Measurements from ENCODE around the gene RBBP6. TPM values are rescaled to one million over a fixed set of nuclear protein-coding genes. Genes with fewer than 3 reads are reported as not detected.

RBBP6 gene
- polyA plus RNA-seq, 10 donors = 30.7 to 54.3 (median 40.9) TPM

DNA sequence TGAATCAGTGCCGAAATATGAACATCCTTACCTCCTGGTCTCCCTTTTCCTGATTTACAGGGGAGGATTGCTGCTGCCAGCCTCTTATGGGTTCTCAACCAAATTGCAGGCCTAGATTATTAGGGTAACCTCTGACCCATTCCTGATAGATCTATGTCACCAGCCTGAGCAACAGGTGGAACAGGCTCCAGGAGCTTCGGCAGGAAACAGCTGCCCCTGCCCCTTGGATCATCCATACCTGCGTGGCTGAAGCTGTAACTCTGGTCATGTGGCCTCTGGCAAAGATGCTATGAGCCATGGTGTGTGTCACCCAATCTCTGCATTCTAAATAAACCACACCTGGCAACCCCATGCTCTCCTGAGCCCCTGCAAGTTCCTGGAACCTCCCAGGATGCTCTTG, 18.4 kb upstream of the RBBP6 start:
- DNase-seq = no peak

DNA sequence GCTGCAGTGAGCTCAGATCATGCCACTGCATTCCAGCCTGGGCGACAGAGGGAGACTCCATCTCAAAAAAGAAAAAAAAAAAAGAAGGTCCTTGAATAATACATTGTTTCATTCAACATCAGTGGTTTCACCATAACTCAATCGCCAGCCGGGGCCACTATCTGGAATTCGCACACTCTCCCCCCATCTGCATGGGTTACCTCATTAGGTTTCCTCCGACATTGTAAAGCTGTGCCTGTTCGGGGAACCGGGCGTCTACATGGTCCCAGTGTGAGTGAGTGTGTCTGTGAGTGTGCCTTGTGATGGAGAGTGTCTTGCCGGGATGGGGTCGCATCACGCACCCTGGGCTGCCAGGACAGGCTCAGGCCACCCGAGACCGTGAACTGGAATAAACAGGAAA, 16.6 kb upstream of the RBBP6 start:
- DNase-seq = no peak

DNA sequence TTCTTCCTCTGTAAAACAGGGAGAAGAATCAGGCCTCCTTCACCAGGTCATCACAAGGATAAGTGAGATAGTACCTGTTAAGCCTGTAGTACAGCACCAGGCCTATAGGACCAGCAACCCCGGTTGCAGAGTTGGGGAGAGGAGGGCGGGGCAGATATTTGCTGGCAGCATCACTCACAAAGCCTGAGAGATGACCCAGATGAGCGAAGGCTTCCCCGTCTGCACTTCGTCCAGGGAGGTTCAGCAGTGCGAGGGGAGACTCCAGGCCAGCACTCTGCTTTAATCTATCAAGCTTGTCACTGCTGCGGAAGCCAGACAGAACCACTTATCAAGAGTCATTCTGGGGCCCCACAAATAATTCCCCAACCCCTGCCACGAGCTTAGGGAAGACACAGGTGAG, 15.8 kb upstream of the RBBP6 start:
- DNase-seq = no peak

DNA sequence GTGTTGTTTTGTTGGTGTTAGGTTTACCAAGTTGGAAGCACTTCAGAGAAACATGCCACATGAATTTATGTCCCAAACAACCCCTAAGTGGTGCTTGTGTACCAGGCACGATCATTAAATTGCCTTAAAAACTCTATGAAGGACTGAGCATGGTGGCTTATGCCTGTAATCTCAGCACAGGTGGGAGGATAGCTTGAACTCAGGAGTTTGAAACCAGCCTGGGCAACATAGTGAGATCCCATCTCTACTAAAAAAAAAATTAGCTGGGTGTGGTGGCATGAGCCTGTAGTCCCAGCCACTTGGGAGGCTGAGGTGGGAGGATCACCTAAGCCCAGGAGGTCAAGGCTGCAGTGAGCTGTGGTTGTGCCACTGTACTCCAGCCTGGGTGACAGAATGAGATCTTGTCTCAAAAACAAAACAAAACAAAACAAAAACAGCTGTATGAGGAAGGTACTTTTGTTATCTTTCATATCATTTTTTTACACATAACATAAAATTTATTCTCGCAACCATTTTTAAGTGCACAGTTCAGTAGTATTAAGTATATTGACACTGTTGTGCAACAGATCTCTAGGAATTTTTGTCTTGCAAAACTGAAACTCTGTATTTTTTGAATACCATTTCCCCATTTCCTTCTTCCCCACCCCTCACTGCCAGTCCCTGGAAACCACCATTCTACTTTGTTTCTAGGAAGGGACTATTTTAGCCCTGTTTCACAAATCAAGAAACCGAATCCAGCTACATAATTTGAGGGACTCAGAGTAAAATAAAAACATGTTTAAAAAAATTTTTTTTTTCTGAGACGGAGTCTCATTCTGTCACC, 14.3 kb upstream of the RBBP6 start:
- no peak for DNase-seq

DNA sequence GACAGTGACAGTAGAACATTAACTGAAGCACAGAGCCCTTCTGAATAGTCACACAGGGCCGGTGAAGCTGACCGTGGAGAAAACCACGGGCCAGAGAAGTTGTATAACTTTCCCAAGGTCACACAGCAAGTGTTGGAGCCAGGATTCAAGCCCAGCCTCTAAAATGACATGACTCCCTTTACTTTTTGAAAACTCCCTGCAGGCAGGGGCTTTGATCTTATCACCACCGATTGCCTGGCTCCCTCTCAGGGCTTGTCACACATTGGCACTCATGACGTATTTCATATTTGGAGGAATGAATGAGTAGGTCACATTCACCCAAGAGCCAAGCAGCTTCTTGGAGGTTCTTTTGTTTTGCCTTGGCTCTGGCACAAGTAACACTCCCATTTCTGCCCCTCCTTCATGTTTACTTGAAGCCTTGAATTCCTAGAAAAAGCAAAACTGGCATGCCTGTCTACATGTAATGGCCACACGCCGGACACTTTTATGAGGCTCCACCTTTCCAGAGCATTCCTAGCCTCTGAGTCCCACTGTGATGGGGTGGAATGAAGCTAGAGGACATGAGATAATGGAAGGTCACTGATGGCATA, 13.3 kb upstream of the RBBP6 start:
- no peak for DNase-seq

DNA sequence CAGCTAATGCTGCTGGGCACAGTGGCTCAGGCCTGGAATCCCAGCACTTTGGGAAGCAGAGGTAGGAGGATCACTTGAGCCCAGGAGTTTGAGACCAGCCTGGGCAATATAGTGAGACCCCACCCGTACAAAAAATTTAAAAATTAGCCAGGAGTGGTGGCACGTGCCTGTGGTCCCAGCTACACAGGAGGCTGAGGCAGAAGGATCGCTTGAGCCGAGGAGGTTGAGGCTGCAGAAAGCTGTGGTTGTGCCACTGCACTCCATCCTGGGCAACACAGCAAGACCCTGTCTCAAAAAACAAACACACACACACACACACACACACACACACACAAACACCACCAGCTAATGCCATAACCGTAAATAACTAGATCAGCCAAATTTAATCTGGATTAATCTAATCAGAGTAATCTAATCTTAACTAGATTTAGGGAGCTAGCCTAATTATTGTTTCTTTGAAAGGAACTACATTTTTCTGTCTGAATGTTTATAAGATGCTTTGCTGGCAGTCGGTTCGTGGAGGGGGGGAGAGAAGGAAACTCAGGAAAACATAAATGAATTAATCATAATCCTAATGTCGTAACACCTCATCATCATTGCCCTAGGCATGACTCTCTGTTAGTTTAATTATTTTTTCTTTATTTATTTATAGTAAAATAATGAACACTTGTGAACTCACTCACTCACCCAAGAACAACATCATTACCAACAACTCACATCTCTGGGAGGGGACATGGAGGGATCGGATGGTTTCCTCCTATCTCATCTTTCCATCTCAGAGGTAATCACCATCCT, 12.5 kb upstream of the RBBP6 start:
- no peak for DNase-seq

DNA sequence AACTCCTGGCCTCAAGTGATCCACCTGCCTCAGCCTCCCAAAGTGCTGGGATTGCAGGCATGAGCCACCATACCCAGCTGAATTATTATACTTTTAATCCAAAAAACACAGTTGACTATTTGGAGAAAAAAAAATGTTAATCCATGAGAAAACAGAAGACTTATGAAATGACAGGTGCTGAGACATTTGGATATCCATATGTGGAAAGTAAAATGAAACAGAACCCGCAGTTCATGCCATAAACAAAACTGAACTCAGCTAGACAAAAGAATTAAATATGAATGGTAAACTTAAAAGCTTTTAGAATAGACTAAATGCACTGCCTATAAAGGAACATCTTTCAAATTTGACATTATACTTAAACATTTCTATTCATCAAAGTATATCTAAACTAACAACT, 8.2 kb upstream of the RBBP6 start:
- DNase-seq = no peak

DNA sequence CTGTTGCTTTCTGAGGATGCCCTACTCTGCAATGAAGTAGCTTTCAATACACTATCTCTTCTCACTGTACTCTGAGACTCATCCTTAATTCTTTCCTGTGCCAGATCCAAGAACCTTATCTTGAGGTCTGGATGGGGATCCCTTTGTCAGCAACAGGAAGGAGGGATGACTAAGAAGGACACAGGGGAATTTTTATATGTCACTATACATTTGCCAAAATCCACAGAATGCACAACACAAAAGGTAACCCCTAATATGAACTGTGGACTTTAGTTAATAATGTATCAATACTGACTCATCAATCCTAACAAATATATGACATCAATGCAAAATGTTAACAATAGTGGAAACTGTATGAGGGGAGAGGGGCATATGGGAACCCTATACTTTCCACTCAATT, 4.7 kb upstream of the RBBP6 start:
- DNase-seq = no peak

DNA sequence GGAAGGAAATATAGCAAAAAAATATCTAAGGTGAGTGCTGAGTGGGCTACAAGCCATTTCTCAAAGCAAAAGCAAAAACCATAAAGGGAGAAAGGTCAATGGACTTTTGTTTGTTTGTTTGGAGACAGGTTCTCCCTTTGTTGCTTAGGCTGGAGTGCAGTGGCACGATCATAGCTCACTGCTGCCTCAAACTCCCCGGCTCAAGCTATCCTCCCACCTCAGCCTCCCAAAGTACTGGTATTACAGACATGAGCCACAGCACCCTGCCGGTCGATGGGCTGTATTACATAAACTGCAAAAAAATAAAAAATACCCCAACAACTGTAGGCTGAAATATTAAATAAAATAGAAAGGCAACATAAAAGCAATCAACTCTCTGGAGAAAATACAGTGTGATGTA, 3.5 kb upstream of the RBBP6 start:
- DNase-seq = no peak

DNA sequence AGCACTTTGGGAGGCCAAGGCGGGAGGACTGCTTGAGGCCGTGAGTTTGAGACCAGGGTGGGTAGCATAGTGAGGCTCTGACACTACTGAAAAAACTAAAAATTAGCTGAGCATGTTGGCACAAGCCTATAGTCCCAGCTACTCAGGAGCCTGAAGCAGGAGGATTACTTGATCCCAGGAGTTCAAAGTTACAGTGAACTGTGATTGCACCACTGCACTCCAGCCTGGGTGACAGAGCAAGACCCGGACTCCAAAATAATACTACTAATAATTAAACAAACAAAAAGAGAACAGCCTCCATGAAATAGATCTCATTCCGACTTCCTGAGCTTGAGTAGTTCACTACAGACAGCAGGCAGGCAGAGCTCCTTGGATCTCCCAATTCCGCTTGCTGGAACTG, 2.7 kb upstream of the RBBP6 start:
- no peak for DNase-seq

DNA sequence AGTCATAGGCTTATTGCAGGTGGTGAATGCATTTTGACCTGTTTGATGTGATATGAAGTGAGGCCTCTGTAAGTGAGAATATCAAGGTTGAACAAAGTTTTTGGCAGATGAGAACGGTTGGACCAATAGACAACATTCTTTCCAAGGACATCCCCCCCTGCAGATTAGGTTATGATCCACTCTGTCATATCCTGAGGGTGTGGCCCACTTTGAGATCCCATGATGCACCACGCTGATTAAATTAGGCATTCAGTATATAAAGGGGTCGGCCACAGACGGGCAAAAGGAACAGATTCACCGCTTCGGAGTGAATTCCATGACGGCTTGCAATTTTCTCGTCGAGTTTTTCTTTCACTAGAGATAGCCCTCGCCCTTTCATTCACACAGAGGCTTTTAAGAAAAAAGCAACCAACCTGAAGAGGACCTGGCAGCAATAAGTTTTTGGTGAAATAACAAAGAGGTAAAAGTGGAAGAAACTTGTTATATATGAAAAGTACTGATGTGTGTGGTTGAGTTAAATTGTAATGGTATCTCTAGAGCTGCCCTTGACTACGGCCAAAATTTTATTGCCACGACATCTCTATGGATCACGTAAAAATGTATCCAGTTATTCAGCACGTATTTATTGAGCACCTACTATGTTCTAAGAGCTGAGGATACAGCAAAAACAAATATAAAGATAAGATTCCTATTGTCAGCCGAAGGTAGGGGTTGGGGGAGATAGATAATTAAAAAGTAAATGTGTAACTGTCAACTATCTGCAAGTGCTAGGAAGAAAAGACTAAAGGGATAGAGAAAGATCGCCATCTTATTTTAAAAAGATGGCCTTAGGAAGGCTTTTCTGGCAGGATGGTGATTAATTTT, 1.7 kb upstream of the RBBP6 start:
- no peak for DNase-seq

DNA sequence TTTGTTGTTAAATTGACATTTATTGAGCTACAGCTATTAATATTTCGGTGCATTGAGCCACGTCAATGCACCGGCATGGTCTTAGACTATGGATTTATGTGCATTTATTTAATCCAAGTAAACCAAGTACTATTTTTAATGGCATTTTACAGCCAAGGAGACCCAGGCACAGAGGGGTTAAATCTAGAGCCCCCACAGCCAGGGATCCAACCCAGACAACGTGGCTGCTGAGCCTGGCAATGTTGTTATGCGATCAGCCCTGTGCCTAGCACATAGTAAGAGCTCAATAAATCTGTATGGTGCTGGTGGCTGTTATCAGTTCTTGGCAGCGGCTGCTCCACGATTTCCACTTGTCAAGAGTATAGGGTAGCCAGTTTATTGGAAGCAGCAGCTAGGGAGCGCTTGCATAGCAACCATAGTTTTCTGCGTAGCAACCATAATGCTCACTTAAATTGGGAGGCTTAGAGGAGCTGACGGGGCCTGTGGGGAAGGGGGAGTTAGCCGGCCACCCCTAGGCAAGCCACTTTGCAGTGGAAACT, 541 bp upstream of the RBBP6 start:
- DNase-seq = no peak

DNA sequence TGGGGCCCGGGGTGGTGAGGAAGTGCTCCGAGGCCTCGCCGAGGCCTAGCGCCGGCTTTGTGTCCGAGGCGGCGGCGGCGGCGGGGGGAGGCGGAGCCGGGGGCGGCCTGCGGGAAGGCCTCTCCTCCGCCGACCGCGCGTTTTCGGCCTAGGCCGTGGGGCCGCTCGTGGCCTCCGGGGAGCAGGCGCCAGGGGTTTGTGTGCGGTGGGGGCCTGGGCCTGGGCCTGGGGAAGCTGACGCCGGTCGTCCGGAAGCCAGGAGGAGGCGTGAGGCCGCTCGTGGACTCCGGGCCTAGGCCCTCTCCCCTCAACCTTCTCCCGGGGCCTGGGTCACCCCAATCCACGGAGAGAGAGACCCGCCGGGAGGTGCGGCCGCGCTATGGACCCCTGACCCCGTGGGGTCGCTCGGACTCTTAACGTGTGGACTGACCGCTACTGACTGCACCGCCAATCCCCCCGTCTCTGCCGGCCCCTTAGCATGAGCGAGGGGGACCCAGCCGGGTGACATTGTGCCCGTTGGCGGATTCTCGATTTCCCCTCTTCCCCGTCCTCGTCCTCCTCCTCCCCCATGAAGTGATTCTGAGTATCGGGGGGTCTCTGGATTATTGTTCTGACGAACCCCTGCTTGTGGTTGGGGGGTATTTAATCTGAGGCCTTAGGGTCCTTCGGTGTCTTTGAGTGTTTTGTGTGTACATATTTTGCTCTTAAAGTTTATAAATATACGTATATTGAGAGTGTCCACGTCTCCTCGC, 660 bp downstream of the RBBP6 start:
- DNase-seq = peak in 2 of 3 donors; percentile 37 to 65

DNA sequence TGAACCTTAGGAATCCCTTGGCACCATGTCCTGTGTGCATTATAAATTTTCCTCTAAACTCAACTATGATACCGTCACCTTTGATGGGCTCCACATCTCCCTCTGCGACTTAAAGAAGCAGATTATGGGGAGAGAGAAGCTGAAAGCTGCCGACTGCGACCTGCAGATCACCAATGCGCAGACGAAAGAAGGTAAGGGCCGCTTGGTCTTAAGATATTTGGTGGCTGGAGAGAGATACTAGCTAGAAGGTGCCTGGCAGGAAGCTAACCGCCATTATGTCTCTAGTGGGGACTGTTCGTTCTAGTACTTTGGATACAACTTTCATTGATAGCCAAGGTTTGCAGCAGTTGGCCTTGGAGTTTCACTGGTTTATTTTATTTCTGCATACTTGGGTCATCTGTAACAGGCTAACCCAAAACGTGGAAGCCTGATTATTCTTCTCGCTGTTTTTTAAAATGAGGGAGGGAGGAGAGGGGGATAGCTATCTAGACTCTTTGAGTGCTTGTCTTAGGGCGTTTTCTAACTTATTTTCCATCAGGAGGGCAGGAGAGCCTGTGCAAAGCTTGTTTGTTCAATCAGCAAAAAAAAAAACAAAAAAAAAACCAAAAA, 1.3 kb downstream of the RBBP6 start:
- DNase-seq = peak; percentile 22 to 71 (median 38)

DNA sequence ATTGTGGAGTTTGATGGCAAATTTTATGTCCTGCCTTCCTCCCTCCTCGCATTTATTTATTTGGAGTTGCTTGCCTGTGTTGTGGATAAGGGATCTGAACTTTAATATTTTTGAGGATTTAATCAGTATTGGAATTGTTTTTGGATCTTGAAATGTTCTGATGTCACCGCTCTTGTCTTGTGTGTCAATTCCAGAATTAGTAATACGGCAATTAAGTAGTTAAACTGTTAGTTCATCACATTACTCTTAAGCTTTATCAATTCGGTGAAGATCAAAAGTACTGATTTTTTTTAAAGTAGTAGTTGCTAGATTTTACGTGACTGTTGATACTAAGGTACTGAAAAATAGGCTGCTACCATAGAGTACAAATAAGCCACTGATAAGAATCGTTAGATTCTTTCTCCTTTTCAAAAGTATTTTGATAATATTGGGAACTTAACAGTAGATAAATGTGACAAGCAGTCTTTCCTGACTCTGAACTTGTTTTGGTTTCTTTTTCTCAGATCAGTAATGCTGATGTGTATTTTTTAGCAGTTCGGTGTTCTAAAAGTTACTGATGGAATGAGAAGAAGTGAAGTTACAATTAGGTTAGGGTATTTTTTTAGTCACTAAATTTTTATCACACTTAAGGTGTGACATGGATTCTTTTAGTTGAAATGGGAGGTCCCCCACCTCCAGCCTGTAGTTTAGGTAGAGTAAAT, 2.0 kb downstream of the RBBP6 start:
- peak in 1 of 3 donors; percentile 22 for DNase-seq

DNA sequence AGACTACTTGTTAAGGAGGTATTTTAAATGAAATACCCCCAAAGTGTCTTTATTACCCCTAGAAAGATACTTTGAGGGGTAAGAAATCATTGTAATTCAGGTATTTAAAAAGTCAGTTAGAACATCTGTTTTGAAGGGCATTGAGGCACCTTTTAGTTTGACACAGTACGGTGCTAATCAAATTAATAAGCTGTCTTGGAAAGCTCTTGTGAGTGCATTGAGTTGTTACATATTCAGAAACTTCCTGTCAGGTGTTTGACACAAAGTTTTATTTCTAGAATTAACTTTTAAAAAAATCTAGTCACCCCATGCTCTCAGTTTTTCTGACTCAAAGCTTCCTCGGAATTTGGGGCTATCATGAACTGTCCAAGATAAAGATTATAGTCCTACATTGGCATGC, 4.6 kb downstream of the RBBP6 start:
- DNase-seq = no peak

DNA sequence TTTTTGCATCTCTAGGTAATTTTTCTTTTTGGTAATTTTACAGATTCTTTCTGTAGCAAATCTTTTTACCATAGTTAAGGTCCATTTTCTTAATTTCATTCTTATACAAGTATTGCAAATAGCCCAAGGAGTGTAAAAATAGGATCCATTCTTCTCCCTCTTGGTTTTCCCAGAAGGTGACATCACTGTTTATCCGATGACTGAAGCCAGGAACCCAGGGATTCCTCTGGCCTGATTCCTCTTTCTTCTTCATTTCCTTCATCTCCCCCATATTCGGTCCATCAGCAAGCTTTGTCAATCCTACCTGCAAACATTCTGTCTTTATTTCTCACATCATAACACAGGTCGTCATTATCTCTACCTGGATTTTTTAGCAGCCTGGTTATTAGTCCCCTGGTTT, 5.3 kb downstream of the RBBP6 start:
- no peak for DNase-seq

DNA sequence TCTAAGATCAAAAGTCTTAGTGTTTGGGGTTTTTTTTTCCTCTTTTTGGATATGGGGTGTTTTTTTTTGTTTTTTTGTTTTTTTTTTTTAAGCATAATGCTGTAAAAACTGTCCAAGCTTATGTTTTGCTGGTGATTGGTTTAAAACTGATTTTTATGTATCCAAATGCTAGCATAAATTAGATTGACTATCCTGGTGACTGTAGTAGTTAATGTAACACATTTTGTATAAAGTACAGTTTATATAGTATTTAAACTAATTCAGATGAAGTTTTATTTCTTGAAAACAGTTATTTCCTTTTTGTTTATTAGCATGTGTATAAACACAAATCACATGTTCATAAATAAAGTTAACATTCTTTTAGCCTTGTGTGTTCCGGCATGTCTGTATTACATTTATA, 10.9 kb downstream of the RBBP6 start:
- DNase-seq = no peak

DNA sequence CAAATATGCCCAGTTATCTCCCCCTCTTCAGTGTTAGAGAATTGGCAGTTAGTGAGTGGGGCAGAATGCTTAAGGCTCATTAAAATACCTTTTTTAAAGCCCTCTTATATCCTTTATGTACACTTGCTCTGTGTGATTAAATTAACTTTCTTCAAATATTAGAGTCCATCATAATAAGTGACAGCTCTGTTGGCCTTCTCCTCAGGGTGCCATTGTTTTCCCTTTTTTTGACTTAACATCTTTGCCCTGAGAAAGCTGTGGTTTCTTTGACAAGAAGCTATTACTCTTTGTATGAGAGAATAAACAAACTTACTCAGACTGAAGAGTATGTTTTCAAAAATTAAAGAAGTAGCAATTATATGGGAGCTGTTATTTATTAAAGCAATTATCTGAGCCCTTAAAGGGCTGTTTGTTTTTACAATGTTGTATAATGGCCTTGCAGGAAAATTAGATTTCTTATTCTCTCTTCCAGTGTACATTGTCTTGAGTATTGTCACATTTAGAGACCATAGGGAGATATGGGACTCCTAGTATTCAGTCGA, 13.4 kb downstream of the RBBP6 start:
- DNase-seq = no peak
